ENCODE measurements around the gene NEURL1. TPM values are rescaled to one million over a fixed set of nuclear protein-coding genes. Genes with fewer than 3 reads are reported as not detected.

The NEURL1 gene
- total RNA-seq, 1 donor from 2014 or later: 4.2 TPM

DNA sequence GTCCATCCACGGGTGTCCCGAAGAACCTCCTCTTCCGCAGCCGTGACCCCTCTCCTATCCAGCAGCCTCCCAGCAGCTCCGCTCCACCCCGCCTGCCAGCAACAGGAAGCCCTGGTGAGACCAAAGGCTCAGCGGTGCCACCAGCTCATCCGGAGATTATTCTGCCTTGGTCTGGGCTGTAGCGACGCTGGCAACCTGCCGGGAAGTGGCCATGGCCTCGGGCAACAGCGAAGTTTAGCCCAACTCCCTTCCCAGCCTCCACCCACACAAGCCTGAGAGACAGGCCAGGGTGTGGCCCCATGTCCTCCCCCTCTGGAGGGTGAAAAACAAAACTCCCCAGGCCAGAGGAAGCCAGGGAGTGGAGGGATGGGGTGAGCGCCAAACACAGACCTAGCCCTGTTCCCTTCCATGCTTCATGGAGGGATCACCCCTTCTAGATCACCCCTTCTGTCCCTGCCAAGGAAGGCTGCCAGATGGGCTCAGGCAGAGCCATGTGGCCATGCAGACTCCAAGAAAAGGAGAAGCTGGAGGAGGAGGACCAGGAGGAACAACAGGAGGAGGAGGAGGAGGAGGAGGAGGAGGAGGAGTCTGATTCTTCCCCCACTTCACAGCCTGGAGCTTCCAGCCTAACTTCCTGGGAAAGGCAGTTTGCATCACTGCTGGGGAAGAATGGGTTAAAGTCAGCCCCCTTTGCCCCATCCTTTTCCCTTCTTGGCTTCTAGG, 42.3 kb upstream of the NEURL1 start:
- Histone ChIP-seq H3K9me3 (no peaks in the 10 kb centered on the region), H3K27ac (peak overlapping the region; percentile 89), H3K36me3 (peaks cover 0 to 32% of the 10 kb centered on the region in 2 donors), H3K4me3 (peak overlapping the region; percentile 71 to 76), H3K27me3 (no peaks in the 10 kb centered on the region), H3K4me1 (peaks cover 58% of the 10 kb centered on the region)
- TF ChIP-seq POLR2AphosphoS5 (IDR thresholded peaks at IDR 0.05; ENCODE audit: insufficient read depth in 1 of 2, low read depth in 1 of 2): peak; percentile 54 to 78
- TF ChIP-seq, protein P1, sequence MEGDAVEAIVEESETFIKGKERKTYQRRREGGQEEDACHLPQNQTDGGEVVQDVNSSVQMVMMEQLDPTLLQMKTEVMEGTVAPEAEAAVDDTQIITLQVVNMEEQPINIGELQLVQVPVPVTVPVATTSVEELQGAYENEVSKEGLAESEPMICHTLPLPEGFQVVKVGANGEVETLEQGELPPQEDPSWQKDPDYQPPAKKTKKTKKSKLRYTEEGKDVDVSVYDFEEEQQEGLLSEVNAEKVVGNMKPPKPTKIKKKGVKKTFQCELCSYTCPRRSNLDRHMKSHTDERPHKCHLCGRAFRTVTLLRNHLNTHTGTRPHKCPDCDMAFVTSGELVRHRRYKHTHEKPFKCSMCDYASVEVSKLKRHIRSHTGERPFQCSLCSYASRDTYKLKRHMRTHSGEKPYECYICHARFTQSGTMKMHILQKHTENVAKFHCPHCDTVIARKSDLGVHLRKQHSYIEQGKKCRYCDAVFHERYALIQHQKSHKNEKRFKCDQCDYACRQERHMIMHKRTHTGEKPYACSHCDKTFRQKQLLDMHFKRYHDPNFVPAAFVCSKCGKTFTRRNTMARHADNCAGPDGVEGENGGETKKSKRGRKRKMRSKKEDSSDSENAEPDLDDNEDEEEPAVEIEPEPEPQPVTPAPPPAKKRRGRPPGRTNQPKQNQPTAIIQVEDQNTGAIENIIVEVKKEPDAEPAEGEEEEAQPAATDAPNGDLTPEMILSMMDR (IDR thresholded peaks at IDR 0.05): no peak
- peak in 1 of 2 donors; percentile 95 for DNase-seq (ENCODE audit: extremely low spot score in 2 of 2)
- intact Hi-C loops (cut with DNase I): no loop called here

DNA sequence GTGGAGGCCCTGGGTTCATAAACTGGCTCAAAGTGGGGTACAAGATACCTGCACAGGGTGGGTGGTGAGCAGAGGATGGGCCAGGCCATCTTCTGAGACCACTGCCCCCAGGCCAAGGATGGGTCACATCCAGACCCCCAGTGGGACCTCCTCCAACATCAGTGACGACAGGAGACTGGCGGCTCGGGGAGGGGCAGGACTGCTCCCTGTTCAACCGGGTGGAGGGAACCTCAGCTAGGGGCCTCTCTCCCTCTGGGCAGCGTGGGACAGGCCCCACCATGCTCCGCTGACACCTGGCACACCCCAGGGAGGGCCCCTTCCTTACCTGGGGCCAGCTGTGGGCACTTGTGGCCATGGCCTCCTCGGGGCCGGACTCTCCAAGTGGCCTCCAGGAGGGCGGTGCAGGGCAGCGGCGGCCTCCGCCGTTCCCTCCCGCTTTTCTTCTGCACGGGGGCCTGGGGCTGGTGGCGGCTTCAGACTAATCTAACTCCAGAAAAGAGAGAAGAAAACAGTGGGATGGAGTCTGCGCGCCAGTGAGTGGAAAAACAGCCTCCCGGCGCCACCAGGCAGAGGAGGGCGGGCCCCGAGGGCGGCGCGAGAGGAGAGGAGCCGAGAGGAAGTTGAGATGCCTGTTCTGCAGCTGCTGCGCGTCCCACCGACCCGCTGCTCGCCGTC, 41.5 kb upstream of the NEURL1 start, which contains the start of gene CALHM2:
Gene CALHM2 (minus strand): TSS at position 540 of the 675 bp plus-strand sequence. CDS start 2,429 bp downstream, outside the sequence.
- DNase-seq (ENCODE audit: extremely low spot score in 2 of 2): no peak
- Histone ChIP-seq H3K4me1 (peaks cover 51% of the 10 kb centered on the region), H3K27me3 (no peaks in the 10 kb centered on the region), H3K27ac (peak within 1 kb of the TSS; percentile 89), H3K4me3 (peak within 1 kb of the TSS; percentile 71 to 76), H3K9me3 (no peaks in the 10 kb centered on the region), H3K36me3 (peaks cover 0 to 27% of the 10 kb centered on the region in 2 donors)
- TF ChIP-seq, protein P1 (IDR thresholded peaks at IDR 0.05): no peak
- TF ChIP-seq POLR2AphosphoS5 (IDR thresholded peaks at IDR 0.05; ENCODE audit: insufficient read depth in 1 of 2, low read depth in 1 of 2): peak in 1 of 2 donors; percentile 86
- TF ChIP-seq POLR2A (IDR thresholded peaks at IDR 0.05): peak in 1 of 2 donors; percentile 36
- intact Hi-C loops (cut with DNase I): no loop called here

DNA sequence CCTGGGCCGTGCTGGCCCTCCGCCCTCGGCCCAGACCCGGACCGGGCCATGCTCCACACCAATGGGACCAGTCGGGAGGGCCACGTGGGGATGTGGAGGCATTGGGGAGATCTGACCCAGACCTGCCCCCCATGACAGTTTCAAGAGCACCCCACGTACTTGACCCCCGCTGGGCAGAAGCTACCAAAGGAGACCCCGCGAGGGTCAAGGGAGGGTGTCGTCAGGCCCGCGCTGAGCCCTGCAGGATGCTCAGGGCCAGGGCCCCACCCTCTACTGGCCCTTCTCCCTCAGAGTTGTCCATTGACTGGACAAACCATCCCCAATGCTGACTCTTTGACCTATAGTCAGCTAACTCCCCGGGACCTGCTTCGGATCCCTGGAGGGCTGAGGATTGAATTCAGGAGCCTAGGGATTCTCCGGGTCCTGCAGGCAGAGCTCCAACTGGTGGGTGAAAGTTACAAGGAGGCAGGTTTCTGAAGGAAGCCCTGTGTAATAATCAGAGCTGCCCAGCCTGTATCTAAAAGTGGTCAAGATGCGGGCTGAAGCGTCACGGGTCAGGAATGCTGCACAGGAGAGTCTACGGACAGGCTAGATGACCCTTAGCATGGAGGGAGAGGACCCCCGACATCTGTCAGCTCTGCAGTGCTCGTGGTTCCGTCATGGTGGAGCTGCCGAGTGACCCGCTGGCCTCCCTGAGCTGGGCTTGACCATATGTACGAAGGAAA, 40.8 kb upstream of the NEURL1 start:
- intact Hi-C loops (cut with DNase I): no loop called here
- Histone ChIP-seq H3K27me3 (no peaks in the 10 kb centered on the region), H3K4me1 (peaks cover 44% of the 10 kb centered on the region), H3K27ac (peak overlapping the region; percentile 89), H3K36me3 (peaks cover 0 to 20% of the 10 kb centered on the region in 2 donors), H3K4me3 (peak overlapping the region; percentile 71 to 76), H3K9me3 (no peaks in the 10 kb centered on the region)
- DNase-seq (ENCODE audit: extremely low spot score in 2 of 2): no peak
- TF ChIP-seq POLR2A (IDR thresholded peaks at IDR 0.05) (no peak), POLR2AphosphoS5 (IDR thresholded peaks at IDR 0.05; ENCODE audit: insufficient read depth in 1 of 2, low read depth in 1 of 2) (peak in 1 of 2 donors; percentile 50)
- TF ChIP-seq, protein P1 (IDR thresholded peaks at IDR 0.05): no peak

DNA sequence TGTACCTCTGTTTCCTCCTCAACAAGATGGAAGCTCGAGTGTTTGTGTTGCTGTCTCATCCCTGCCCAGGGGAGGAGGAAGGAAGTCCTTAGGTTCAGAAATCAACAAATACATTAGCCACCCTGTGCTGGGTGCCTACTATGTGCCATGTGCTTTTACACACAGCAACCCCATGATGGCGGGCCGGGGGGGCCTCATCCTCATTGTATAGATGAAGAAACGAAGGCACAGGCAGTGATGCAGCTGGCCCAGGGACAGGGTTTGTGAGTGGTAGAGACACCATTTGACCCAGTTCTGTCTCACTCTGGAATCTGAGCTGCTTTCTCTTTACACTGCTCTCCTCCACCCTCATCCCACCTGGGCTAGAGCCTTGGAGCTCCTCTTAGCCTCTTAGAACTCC, 39.5 kb upstream of the NEURL1 start:
- TF ChIP-seq POLR2A (IDR thresholded peaks at IDR 0.05): no peak
- TF ChIP-seq, protein P1 (IDR thresholded peaks at IDR 0.05): no peak
- no peak for TF ChIP-seq POLR2AphosphoS5 (IDR thresholded peaks at IDR 0.05; ENCODE audit: insufficient read depth in 1 of 2, low read depth in 1 of 2)
- intact Hi-C loops (cut with DNase I): no loop called here
- no peak for DNase-seq (ENCODE audit: extremely low spot score in 2 of 2)
- no peak overlapping the region for H3K4me3 ChIP-seq
- no peaks in the 10 kb centered on the region for H3K9me3 ChIP-seq
- H3K4me1 ChIP-seq: peaks cover 31% of the 10 kb centered on the region
- H3K27ac ChIP-seq: peak overlapping the region; percentile 89
- no peaks in the 10 kb centered on the region for H3K27me3 ChIP-seq
- H3K36me3 ChIP-seq: peaks cover 0 to 12% of the 10 kb centered on the region in 2 donors

Data from vagina (tissue), 2 donors.